ENCODE measurements around the gene PRICKLE2.
A peak's percentile ranks its signal among the peaks of the same experiment; 100 is the strongest.

Gene PRICKLE2

GRCh38 chr3:64160000-64160695 lies 65.1 kb downstream of the PRICKLE2 start:
- no peak for TF ChIP-seq CTCF (IDR thresholded peaks at IDR 0.05; ENCODE audit: poor library complexity, severe bottlenecking)
- Histone ChIP-seq H3K4me3 (ENCODE audit: severe bottlenecking) (no peak overlapping the region), H3K4me1 (ENCODE audit: insufficient read depth, poor library complexity, severe bottlenecking) (peaks cover 33% of the 10 kb centered on the region), H3K36me3 (ENCODE audit: low read depth) (no peaks in the 10 kb centered on the region), H3K9me3 (ENCODE audit: severe bottlenecking) (no peaks in the 10 kb centered on the region), H3K27me3 (ENCODE audit: insufficient read depth, poor library complexity, severe bottlenecking) (no peaks in the 10 kb centered on the region), H3K27ac (ENCODE audit: poor library complexity, severe bottlenecking) (no peak overlapping the region)
- ATAC-seq (ENCODE audit: low read depth), result no peak
- no peak for DNase-seq (ENCODE audit: low spot score)

- no peak for ATAC-seq (ENCODE audit: low read depth)
- Histone ChIP-seq H3K27me3 (ENCODE audit: insufficient read depth, poor library complexity, severe bottlenecking) (no peaks in the 10 kb centered on the region), H3K9me3 (ENCODE audit: severe bottlenecking) (no peaks in the 10 kb centered on the region), H3K4me1 (ENCODE audit: insufficient read depth, poor library complexity, severe bottlenecking) (peaks cover 23% of the 10 kb centered on the region), H3K4me3 (ENCODE audit: severe bottlenecking) (no peak overlapping the region), H3K27ac (ENCODE audit: poor library complexity, severe bottlenecking) (peak overlapping the region; percentile 8), H3K36me3 (ENCODE audit: low read depth) (no peaks in the 10 kb centered on the region; the same call in 1 of the 2 replicates)
- no peak for DNase-seq (ENCODE audit: low spot score)
- TF ChIP-seq CTCF (IDR thresholded peaks at IDR 0.05; ENCODE audit: poor library complexity, severe bottlenecking), result no peak
Observed at GRCh38 chr3:64158334-64158733, 66.9 kb downstream of the PRICKLE2 start.

- TF ChIP-seq CTCF (IDR thresholded peaks at IDR 0.05; ENCODE audit: poor library complexity, severe bottlenecking), result no peak
- Histone ChIP-seq H3K4me1 (ENCODE audit: insufficient read depth, poor library complexity, severe bottlenecking) (peaks cover 14% of the 10 kb centered on the region), H3K36me3 (ENCODE audit: low read depth) (peaks cover 9% of the 10 kb centered on the region), H3K4me3 (ENCODE audit: severe bottlenecking) (no peak overlapping the region), H3K9me3 (ENCODE audit: severe bottlenecking) (no peaks in the 10 kb centered on the region), H3K27me3 (ENCODE audit: insufficient read depth, poor library complexity, severe bottlenecking) (no peaks in the 10 kb centered on the region), H3K27ac (ENCODE audit: poor library complexity, severe bottlenecking) (peak overlapping the region; percentile 8)
- no peak for DNase-seq (ENCODE audit: low spot score)
- no peak for ATAC-seq (ENCODE audit: low read depth)
Observed at GRCh38 chr3:64157150-64158035, 67.9 kb downstream of the PRICKLE2 start.

GRCh38 chr3:64155328-64155727 lies 69.9 kb downstream of the PRICKLE2 start:
- Histone ChIP-seq H3K9me3 (ENCODE audit: severe bottlenecking) (no peaks in the 10 kb centered on the region), H3K4me3 (ENCODE audit: severe bottlenecking) (no peak overlapping the region), H3K27ac (ENCODE audit: poor library complexity, severe bottlenecking) (no peak overlapping the region), H3K27me3 (ENCODE audit: insufficient read depth, poor library complexity, severe bottlenecking) (no peaks in the 10 kb centered on the region), H3K36me3 (ENCODE audit: low read depth) (peaks cover 9% of the 10 kb centered on the region), H3K4me1 (ENCODE audit: insufficient read depth, poor library complexity, severe bottlenecking) (peaks cover 5% of the 10 kb centered on the region)
- TF ChIP-seq CTCF (IDR thresholded peaks at IDR 0.05; ENCODE audit: poor library complexity, severe bottlenecking), result no peak
- DNase-seq (ENCODE audit: low spot score), result no peak
- ATAC-seq (ENCODE audit: low read depth), result no peak
